Astrocyte of the cerebellum (primary cell): ENCODE results near the gene PRDM16.

Experiments
- DNase-seq: peaks from one replicate; pipeline ENCODE4 v3.0.0-alpha.2; 2011; ENCODE audit warnings: low read depth
- H3K4me3 ChIP-seq: 2 replicates; pipeline ENCODE4 v1.5.1; 2011; ENCODE audit warnings: mild to moderate bottlenecking, low read depth, low read length, moderate library complexity
- CTCF ChIP-seq: IDR thresholded peaks from 2 replicates; pipeline ENCODE4 v1.5.1; 2012; ENCODE audit warnings: low read length, low read depth, moderate library complexity, mild to moderate bottlenecking; ENCODE audit errors: missing control alignments
- in situ Hi-C: cut with HindIII; loops from 2 replicates; pipeline ENCODE4 v1.10.0; 2017; ENCODE audit warnings: low sequenced_read_pairs

PRDM16 gene

GRCh38 chr1:3242408-3243260 is 173.6 kb downstream of the PRDM16 start:
- in situ Hi-C loops = no loop called here
- TF ChIP-seq CTCF = no peak
- no peak overlapping the region for H3K4me3 ChIP-seq
- no peak for DNase-seq

- in situ Hi-C loops = no loop called here
- no peak overlapping the region for H3K4me3 ChIP-seq
- no peak for TF ChIP-seq CTCF
- DNase-seq = no peak
Observed at GRCh38 chr1:3243304-3243703, 174.3 kb downstream of the PRDM16 start.

- H3K4me3 ChIP-seq = no peak overlapping the region
- no peak for DNase-seq
- in situ Hi-C loops = no loop called here
- no peak for TF ChIP-seq CTCF
Observed at GRCh38 chr1:3244025-3244926, 175.3 kb downstream of the PRDM16 start.

- no peak overlapping the region for H3K4me3 ChIP-seq
- DNase-seq = no peak
- in situ Hi-C loops = no loop called here
- no peak for TF ChIP-seq CTCF
Observed at GRCh38 chr1:3244927-3245315, 175.9 kb downstream of the PRDM16 start.

- in situ Hi-C loops = no loop called here
- no peak overlapping the region for H3K4me3 ChIP-seq
- TF ChIP-seq CTCF = no peak
- DNase-seq = no peak
Observed at GRCh38 chr1:3245344-3245743, 176.3 kb downstream of the PRDM16 start.

- no peak for TF ChIP-seq CTCF
- no peak overlapping the region for H3K4me3 ChIP-seq
- no peak for DNase-seq
- in situ Hi-C loops = no loop called here
Observed at GRCh38 chr1:3245768-3246167, 176.8 kb downstream of the PRDM16 start.
